Heart left ventricle (tissue), 13 donors: ENCODE data around the gene SETD3.

Source experiments
- POLR2A ChIP-seq, 2 donors: fragments of 450-650 bp; IDR thresholded peaks; one replicate each; pipeline ENCODE4 v1.6.1; 2017; ENCODE audit warnings: antibody characterized with exemption in 2 of 2, mild to moderate bottlenecking in 2 of 2, moderate library complexity in 2 of 2
- TF ChIP-seq, protein P1 (sequence below), 12 donors: fragments of 200-600 bp; sonication (generic) in 4 of 12; IDR thresholded peaks; one replicate each; pipeline versions ENCODE4 v1.5.0 to v1.8.0; 2018 to 2022; ENCODE audit warnings: antibody characterized with exemption in 12 of 12, mild to moderate bottlenecking in 5 of 12
- donor health status: ischemic (EF 13 %, LVEDD 7.1; RV severe dilation, severe dysfunction).
- donor health status: DM: no; HTN: yes; CAD: no.
- donor health status: DM: no; HTN: no; CAD: no.
- donor health status: ischemic (EF 25% LVEDD 6.9; RV normal size, moderate dysfunction).
- donor health status: ischemic (EF 25% LVEDD 5.7; RV mildly dilated, moderate dysfunction).
- donor health status: ischemic (EF 35%, LVEDD 5.7; RV mildly dilated, moderate dysfunction).
- donor health status: nonischemic (EF 11% LVEDD 7.7; RV severe dilation, severe dysfunction).
- donor health status: DM: yes; HTN: yes; CAD: no.
- donor health status: PGD.
- donor health status: ischemic (EF 29% LVEDD 5.4; RV normal size, mild dysfunction).
- donor health status: nonischemic (EF 23%, LVEDD 6.1; RV moderate dilation, normal function).

DNA sequence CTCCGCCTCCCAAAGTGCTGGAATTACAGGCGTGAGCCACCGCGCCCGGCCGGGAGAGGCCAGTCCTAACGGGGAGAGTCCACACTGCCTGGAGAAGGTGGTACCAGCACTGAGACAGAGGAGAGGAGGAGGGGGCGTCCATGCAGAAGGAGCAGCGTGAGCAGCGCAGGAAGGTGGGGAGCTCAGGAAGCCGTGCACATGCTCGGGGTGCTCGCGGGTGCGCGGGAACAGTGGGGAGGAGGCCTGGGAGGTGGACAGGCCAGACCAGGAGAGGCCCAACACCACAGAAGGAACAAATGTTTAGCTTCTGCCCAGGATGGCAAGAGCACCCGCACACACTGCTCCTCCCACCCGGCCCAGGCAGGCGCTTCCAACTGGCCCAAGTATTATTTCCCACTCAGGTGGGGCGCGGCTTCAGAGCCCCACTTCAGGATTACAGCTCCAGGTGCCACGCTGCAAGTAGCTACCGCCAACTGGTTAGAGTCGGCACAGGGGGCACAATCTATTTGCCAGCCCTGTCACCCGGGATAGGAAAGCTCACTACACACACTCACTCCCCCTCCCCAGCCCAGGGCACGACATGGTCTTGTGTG is 127.9 kb downstream of the SETD3 start:
- TF ChIP-seq, protein P1, sequence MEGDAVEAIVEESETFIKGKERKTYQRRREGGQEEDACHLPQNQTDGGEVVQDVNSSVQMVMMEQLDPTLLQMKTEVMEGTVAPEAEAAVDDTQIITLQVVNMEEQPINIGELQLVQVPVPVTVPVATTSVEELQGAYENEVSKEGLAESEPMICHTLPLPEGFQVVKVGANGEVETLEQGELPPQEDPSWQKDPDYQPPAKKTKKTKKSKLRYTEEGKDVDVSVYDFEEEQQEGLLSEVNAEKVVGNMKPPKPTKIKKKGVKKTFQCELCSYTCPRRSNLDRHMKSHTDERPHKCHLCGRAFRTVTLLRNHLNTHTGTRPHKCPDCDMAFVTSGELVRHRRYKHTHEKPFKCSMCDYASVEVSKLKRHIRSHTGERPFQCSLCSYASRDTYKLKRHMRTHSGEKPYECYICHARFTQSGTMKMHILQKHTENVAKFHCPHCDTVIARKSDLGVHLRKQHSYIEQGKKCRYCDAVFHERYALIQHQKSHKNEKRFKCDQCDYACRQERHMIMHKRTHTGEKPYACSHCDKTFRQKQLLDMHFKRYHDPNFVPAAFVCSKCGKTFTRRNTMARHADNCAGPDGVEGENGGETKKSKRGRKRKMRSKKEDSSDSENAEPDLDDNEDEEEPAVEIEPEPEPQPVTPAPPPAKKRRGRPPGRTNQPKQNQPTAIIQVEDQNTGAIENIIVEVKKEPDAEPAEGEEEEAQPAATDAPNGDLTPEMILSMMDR (IDR thresholded peaks at IDR 0.05) = no peak
- no peak for TF ChIP-seq POLR2A (IDR thresholded peaks at IDR 0.05)
